Parathyroid adenoma (tissue), 2 donors: ENCODE results near the gene UNC5C.

Source experiments
- H2AFZ ChIP-seq: fragments of 300-600 bp; sonication (generic); one replicate; pipeline ENCODE4 v1.7.0; 2017; ENCODE audit warnings: antibody characterized with exemption, mild to moderate bottlenecking
- H3K27ac ChIP-seq: fragments of 300-600 bp; sonication (generic); one replicate; pipeline ENCODE4 v1.7.0; 2017
- H3K27me3 ChIP-seq: fragments of 300-600 bp; sonication (generic); one replicate; pipeline ENCODE4 v1.7.0; 2017; ENCODE audit warnings: low read length; ENCODE audit not compliant: control insufficient read depth, insufficient read depth
- H3K36me3 ChIP-seq: fragments of 300-600 bp; sonication (generic); one replicate; pipeline ENCODE4 v1.7.0; 2017; ENCODE audit warnings: low read length; ENCODE audit not compliant: control insufficient read depth, insufficient read depth
- H3K4me1 ChIP-seq: fragments of 300-600 bp; sonication (generic); one replicate; pipeline ENCODE4 v1.7.0; 2017; ENCODE audit warnings: control low read depth
- H3K4me2 ChIP-seq: fragments of 300-600 bp; sonication (generic); one replicate; pipeline ENCODE4 v1.7.0; 2017; ENCODE audit warnings: low read length
- H3K4me3 ChIP-seq: fragments of 300-600 bp; sonication (generic); one replicate; pipeline ENCODE4 v1.7.0; 2017; ENCODE audit warnings: low read depth, low read length
- H3K79me2 ChIP-seq: fragments of 300-600 bp; sonication (generic); one replicate; pipeline ENCODE4 v1.7.0; 2017; ENCODE audit warnings: control low read depth
- H3K9ac ChIP-seq: fragments of 300-600 bp; sonication (generic); one replicate; pipeline ENCODE4 v1.7.0; 2017; ENCODE audit warnings: mild to moderate bottlenecking
- H3K9me3 ChIP-seq: fragments of 300-600 bp; sonication (generic); one replicate; pipeline ENCODE4 v1.7.0; 2017; ENCODE audit warnings: low read length; ENCODE audit not compliant: control insufficient read depth
- TF ChIP-seq, protein P1 (sequence below): fragments of 300-600 bp; sonication (generic); IDR thresholded peaks from one replicate; pipeline ENCODE4 v1.7.0; 2017; ENCODE audit warnings: antibody characterized with exemption, mild to moderate bottlenecking
- donor health status: primary hyperparathyroidism.

Gene UNC5C

DNA sequence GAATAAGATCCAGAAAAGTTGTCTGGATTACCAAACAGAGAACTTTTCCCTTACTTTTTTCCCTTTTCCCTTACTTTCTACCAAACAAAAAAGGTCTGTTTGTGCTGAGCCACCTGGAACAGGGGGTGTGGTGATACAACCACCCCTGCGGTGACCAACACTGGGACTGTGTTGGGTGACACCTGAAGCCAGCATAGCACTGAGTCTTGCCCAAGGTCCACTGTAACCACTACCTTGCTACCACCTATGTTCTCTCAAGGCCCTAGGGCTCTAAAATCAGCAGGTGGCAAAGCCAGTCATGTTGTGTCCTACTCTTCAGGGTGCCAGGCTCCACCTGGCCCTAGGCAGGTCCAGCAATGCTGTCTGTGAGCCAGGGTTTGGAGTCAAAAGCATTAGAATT lies 22.8 kb upstream of the UNC5C start:
- peaks cover 2% of the 10 kb centered on the region for H3K9me3 ChIP-seq
- H3K4me1 ChIP-seq: no peaks in the 10 kb centered on the region
- H3K27me3 ChIP-seq: no peaks in the 10 kb centered on the region
- H3K27ac ChIP-seq: no peak overlapping the region
- H3K4me3 ChIP-seq: no peak overlapping the region
- TF ChIP-seq, protein P1, sequence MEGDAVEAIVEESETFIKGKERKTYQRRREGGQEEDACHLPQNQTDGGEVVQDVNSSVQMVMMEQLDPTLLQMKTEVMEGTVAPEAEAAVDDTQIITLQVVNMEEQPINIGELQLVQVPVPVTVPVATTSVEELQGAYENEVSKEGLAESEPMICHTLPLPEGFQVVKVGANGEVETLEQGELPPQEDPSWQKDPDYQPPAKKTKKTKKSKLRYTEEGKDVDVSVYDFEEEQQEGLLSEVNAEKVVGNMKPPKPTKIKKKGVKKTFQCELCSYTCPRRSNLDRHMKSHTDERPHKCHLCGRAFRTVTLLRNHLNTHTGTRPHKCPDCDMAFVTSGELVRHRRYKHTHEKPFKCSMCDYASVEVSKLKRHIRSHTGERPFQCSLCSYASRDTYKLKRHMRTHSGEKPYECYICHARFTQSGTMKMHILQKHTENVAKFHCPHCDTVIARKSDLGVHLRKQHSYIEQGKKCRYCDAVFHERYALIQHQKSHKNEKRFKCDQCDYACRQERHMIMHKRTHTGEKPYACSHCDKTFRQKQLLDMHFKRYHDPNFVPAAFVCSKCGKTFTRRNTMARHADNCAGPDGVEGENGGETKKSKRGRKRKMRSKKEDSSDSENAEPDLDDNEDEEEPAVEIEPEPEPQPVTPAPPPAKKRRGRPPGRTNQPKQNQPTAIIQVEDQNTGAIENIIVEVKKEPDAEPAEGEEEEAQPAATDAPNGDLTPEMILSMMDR: no peak
- no peak overlapping the region for H2AFZ ChIP-seq
- no peak overlapping the region for H3K9ac ChIP-seq
- H3K79me2 ChIP-seq: no peaks in the 10 kb centered on the region
- H3K4me2 ChIP-seq: no peak overlapping the region
- H3K36me3 ChIP-seq: no peaks in the 10 kb centered on the region

DNA sequence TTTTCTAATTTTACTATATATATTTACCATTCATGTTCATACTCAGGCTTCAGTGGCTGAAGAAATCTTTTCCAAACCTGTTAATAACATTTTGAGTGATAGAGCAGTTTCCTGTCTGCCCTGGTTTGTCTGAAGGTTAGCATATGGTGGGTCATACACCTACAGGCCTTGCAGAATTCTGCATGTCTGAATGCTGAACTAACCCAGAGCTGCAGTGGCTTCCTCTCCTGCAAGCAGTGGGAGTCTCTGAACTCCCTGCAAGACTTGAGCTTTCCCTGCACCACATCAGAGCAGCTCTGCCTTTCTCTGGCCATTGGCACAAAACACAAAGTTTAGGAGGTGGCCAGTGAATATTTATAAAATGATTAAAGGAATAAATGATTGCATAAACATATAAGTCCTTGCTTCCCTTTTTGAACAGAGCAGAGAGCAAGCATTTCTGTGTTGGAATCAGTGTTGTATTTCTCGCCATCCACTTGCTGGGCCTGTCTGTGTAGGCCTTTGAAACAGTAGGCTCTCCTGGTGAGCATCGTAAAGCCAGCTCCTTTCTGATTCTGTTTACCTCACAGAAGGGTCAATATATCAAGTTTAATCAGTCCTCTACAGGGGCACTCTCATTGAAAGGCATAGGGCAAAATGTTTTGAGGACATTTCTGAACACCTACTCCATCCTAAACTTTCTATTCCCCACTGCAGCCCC lies 15.0 kb upstream of the UNC5C start:
- no peaks in the 10 kb centered on the region for H3K36me3 ChIP-seq
- no peaks in the 10 kb centered on the region for H3K79me2 ChIP-seq
- no peaks in the 10 kb centered on the region for H3K4me1 ChIP-seq
- H3K27me3 ChIP-seq: no peaks in the 10 kb centered on the region
- no peaks in the 10 kb centered on the region for H3K9me3 ChIP-seq
- H3K4me2 ChIP-seq: no peak overlapping the region
- no peak overlapping the region for H3K27ac ChIP-seq
- H3K9ac ChIP-seq: no peak overlapping the region
- no peak overlapping the region for H2AFZ ChIP-seq
- H3K4me3 ChIP-seq: no peak overlapping the region
- TF ChIP-seq, protein P1: no peak

DNA sequence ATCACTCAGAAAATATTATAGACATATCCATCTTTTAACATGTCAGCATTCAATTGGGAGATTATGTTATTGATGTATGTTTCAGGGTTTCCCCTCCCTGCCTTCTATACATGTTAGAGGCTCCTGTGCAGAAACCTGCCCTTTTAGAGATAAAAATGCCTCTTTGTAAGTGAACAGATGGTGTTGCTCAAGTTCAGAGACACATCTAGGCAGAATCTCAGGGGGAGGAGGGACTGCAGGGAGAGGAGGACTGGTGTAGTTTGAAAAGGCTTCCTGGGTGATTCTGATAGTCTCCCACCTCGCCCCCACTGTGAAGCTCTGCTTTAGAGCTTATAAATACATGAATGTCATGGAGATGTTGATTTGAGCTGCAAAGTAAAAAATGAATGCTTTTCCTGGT lies 12.0 kb upstream of the UNC5C start:
- Histone ChIP-seq H3K4me2 (no peak overlapping the region), H3K36me3 (no peaks in the 10 kb centered on the region), H3K27me3 (no peaks in the 10 kb centered on the region), H2AFZ (no peak overlapping the region), H3K9ac (no peak overlapping the region), H3K9me3 (no peaks in the 10 kb centered on the region), H3K4me3 (no peak overlapping the region), H3K79me2 (no peaks in the 10 kb centered on the region), H3K4me1 (no peaks in the 10 kb centered on the region), H3K27ac (no peak overlapping the region)
- TF ChIP-seq, protein P1: no peak

DNA sequence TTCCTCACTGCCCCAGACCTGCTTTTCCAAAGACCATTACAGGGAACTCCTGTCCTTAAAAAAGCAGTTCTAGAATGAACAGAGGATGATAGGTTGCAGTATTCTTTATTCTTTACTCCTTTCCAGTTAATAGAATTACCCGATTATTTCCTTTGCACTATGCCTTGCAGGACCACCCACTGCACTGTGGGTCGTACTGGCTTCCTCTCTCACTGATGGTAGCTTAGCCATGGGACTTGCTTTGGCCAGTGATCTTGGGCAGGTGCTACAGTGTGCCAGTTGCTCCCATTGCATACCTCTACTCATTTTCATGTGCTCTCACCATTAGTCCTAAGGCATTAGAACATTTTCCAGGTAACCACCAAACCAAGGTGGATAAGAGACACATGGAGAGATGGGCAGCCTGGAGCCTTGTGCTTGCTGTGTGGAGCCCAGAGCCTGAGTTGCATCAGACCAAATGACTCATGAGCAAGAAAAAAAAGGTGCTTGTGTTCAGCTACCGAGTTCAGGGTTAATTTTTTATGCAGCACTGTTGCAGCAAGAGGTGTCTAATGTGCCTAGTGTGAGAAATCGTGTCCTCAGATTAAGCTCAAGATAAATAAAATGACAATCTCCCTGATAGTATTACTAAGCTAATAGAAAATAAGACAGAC lies 7.6 kb upstream of the UNC5C start:
- no peak overlapping the region for H3K4me3 ChIP-seq
- H3K36me3 ChIP-seq: no peaks in the 10 kb centered on the region
- no peak overlapping the region for H2AFZ ChIP-seq
- H3K9me3 ChIP-seq: no peaks in the 10 kb centered on the region
- H3K27me3 ChIP-seq: no peaks in the 10 kb centered on the region
- H3K79me2 ChIP-seq: no peaks in the 10 kb centered on the region
- H3K4me2 ChIP-seq: no peak overlapping the region
- TF ChIP-seq, protein P1: no peak
- H3K9ac ChIP-seq: no peak overlapping the region
- H3K4me1 ChIP-seq: no peaks in the 10 kb centered on the region
- no peak overlapping the region for H3K27ac ChIP-seq
